Parathyroid adenoma (tissue), 2 donors: Measurements from ENCODE around the gene KLK11.

Experiments
- H2AFZ ChIP-seq: fragments of 300-600 bp; sonication (generic); one replicate; pipeline ENCODE4 v1.7.0; 2017; ENCODE audit warnings: antibody characterized with exemption, mild to moderate bottlenecking
- H3K27ac ChIP-seq: fragments of 300-600 bp; sonication (generic); one replicate; pipeline ENCODE4 v1.7.0; 2017
- H3K27me3 ChIP-seq: fragments of 300-600 bp; sonication (generic); one replicate; pipeline ENCODE4 v1.7.0; 2017; ENCODE audit warnings: low read length; ENCODE audit not compliant: control insufficient read depth, insufficient read depth
- H3K36me3 ChIP-seq: fragments of 300-600 bp; sonication (generic); one replicate; pipeline ENCODE4 v1.7.0; 2017; ENCODE audit warnings: low read length; ENCODE audit not compliant: control insufficient read depth, insufficient read depth
- H3K4me1 ChIP-seq: fragments of 300-600 bp; sonication (generic); one replicate; pipeline ENCODE4 v1.7.0; 2017; ENCODE audit warnings: control low read depth
- H3K4me2 ChIP-seq: fragments of 300-600 bp; sonication (generic); one replicate; pipeline ENCODE4 v1.7.0; 2017; ENCODE audit warnings: low read length
- H3K4me3 ChIP-seq: fragments of 300-600 bp; sonication (generic); one replicate; pipeline ENCODE4 v1.7.0; 2017; ENCODE audit warnings: low read depth, low read length
- H3K79me2 ChIP-seq: fragments of 300-600 bp; sonication (generic); one replicate; pipeline ENCODE4 v1.7.0; 2017; ENCODE audit warnings: control low read depth
- H3K9ac ChIP-seq: fragments of 300-600 bp; sonication (generic); one replicate; pipeline ENCODE4 v1.7.0; 2017; ENCODE audit warnings: mild to moderate bottlenecking
- H3K9me3 ChIP-seq: fragments of 300-600 bp; sonication (generic); one replicate; pipeline ENCODE4 v1.7.0; 2017; ENCODE audit warnings: low read length; ENCODE audit not compliant: control insufficient read depth
- TF ChIP-seq, protein P1 (sequence below): fragments of 300-600 bp; sonication (generic); IDR thresholded peaks from one replicate; pipeline ENCODE4 v1.7.0; 2017; ENCODE audit warnings: antibody characterized with exemption, mild to moderate bottlenecking
- donor health status: primary hyperparathyroidism.

Gene KLK11

DNA sequence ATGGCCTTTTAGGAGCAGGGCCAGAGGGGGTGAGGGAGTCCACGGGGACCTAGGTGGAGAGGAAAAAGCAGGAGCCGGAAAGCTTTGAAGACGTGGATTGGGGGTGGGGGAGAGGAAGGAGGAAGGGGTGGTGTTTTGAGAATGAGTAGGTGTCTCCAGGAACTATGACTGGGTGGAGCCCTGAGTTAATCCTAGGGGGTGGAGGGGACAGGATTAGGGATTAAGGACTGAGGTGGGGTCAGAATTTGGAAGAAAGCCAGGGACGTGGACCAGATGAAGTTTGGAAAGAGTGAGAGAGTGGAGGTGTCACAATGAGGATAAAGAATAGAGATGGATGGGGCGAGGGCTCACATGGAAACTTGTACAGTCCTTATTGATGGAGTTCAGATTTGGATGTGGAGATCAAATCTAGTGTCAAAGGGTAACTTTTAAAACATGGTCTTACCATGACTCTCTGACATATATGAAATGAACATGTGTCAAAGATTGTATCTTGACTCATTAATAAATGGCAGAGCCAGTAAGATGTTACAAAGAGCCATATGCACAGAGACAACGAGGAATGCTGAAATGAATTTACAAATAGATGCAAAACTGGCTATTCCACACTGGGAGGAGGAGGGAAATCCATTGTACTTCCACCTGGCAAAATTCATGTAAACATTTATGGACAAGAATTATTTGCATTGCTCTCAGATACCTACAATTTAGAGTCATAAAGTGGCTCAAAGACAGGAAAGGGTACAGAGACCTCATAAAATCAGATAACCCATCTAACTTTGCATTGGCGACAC lies 40.2 kb upstream of the KLK11 start:
- Histone ChIP-seq H3K4me1 (no peaks in the 10 kb centered on the region), H3K9me3 (no peaks in the 10 kb centered on the region), H3K27ac (no peak overlapping the region), H3K9ac (no peak overlapping the region), H3K27me3 (no peaks in the 10 kb centered on the region), H3K79me2 (no peaks in the 10 kb centered on the region), H3K36me3 (no peaks in the 10 kb centered on the region), H3K4me2 (no peak overlapping the region), H3K4me3 (no peak overlapping the region), H2AFZ (no peak overlapping the region)
- TF ChIP-seq, protein P1, sequence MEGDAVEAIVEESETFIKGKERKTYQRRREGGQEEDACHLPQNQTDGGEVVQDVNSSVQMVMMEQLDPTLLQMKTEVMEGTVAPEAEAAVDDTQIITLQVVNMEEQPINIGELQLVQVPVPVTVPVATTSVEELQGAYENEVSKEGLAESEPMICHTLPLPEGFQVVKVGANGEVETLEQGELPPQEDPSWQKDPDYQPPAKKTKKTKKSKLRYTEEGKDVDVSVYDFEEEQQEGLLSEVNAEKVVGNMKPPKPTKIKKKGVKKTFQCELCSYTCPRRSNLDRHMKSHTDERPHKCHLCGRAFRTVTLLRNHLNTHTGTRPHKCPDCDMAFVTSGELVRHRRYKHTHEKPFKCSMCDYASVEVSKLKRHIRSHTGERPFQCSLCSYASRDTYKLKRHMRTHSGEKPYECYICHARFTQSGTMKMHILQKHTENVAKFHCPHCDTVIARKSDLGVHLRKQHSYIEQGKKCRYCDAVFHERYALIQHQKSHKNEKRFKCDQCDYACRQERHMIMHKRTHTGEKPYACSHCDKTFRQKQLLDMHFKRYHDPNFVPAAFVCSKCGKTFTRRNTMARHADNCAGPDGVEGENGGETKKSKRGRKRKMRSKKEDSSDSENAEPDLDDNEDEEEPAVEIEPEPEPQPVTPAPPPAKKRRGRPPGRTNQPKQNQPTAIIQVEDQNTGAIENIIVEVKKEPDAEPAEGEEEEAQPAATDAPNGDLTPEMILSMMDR: no peak

DNA sequence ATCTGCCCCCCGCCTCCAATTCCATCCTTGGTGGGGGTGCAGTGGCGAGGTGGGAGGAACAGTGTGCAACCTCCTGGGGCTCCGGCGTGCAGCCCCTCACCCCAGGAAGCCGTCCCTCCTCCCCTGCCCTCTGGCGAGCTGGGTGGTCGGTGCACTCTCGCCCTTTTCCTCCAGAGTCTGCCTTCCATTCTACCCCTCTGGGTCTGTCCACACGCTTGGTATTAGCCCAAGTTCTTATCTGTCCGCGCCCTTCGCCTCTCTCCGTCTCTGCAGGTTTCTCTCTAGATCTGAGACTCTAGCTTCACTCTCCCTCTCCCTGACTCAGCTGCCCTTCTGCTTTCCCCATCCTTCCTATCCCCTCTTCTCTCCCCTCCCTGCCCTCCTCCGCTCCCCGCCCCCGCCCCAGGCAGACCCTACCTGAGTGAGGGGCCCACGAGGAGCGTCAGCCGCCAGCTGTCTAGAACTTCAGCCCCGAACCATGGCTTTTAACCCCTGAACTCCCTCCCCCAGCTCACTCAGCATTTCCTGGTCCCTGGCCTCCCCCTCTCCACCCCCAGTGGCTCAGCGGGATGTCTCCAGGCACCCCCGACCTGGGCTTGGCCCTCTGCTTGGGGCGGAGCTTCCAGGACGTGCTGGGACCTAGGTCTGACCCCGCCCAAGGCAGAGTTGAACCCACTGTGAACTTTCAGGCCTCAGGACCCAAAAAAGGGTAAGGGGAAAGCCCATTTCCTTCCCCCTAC lies 39.0 kb upstream of the KLK11 start:
- TF ChIP-seq, protein P1: no peak
- Histone ChIP-seq H3K9ac (no peak overlapping the region), H3K4me1 (no peaks in the 10 kb centered on the region), H3K27ac (no peak overlapping the region), H3K4me3 (peak overlapping the region; percentile 37), H3K36me3 (no peaks in the 10 kb centered on the region), H3K4me2 (peak overlapping the region; percentile 68), H2AFZ (peak overlapping the region; percentile 87), H3K27me3 (no peaks in the 10 kb centered on the region), H3K9me3 (no peaks in the 10 kb centered on the region), H3K79me2 (no peaks in the 10 kb centered on the region)

DNA sequence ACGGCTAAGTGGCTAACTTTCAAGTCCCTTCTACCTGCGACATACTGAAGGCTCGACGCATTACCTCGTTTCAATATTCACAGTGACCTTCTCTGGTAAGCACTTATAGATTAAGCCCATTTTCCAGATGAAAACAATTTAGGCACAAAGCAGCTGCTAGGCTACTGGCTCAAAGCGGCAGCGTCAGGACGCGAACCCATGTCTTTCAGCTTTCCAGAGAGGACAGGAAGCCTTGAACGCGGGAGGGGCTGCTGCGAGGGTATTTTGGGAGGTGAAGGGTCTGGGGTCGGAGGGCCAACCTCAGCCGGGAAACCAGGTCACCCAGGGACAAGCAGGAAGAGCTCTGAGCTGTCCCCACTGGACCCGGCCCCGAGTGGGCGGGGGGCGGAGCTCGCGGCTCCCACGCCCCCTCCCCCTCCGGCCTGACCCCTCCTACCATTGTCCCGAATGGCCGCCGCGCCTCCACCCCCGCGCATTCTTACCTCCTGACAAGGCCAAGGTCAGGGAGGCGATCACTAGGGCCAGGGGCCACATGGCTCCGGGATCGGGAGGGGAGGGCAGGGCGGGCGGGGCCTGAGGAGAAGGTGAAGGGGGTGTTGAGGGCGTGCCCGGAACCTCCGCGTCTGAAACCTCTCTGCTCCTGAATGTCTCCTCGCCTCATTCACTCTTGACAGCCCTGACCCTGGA lies 38.3 kb upstream of the KLK11 start, which contains the start of gene KLK13:
KLK13 (minus strand) TSS at position 559 of the 687 bp plus-strand sequence; CDS start at position 534, 25 bp downstream.
- no peaks in the 10 kb centered on the region for H3K4me1 ChIP-seq
- peak within 1 kb of the TSS; percentile 87 for H2AFZ ChIP-seq
- H3K27ac ChIP-seq: no peak within 1 kb of the TSS
- no peaks in the 10 kb centered on the region for H3K36me3 ChIP-seq
- no peaks in the 10 kb centered on the region for H3K27me3 ChIP-seq
- H3K9me3 ChIP-seq: no peaks in the 10 kb centered on the region
- H3K4me2 ChIP-seq: peak within 1 kb of the TSS; percentile 68
- H3K9ac ChIP-seq: no peak within 1 kb of the TSS
- peak within 1 kb of the TSS; percentile 37 for H3K4me3 ChIP-seq
- H3K79me2 ChIP-seq: no peaks in the 10 kb centered on the region
- TF ChIP-seq, protein P1: no peak

DNA sequence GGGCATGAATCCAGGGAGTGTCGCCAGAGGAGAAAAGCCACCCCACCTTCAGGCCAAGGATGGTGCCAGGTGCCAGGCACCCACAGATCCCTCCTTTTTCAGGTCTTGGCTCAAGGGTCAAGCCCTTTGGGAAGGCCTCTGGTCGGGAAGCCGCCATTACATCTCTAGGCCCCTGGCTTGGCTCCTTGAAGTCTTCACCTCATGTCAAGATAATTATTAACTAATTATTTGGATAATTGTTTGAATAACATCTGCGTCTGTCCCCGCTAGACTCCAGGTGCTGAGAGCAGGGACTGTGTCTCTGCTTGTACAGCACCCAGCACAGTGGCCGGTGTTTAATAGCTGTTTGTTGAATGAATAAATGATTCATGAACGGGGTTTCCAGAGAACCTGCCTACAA lies 37.2 kb upstream of the KLK11 start:
- no peaks in the 10 kb centered on the region for H3K27me3 ChIP-seq
- H3K4me2 ChIP-seq: no peak overlapping the region
- H2AFZ ChIP-seq: no peak overlapping the region
- no peaks in the 10 kb centered on the region for H3K4me1 ChIP-seq
- H3K9me3 ChIP-seq: no peaks in the 10 kb centered on the region
- TF ChIP-seq, protein P1: no peak
- H3K79me2 ChIP-seq: no peaks in the 10 kb centered on the region
- no peak overlapping the region for H3K27ac ChIP-seq
- H3K36me3 ChIP-seq: no peaks in the 10 kb centered on the region
- H3K9ac ChIP-seq: no peak overlapping the region
- H3K4me3 ChIP-seq: no peak overlapping the region
